H1 (cell line): ENCODE measurements around the gene RASGEF1C. TPM values are rescaled to one million over a fixed set of nuclear protein-coding genes. Genes with fewer than 3 reads are reported as not detected.

Source experiments
- CTCF ChIA-PET: fragments of 300-600 bp; sonication (Branson Sonifier 250); formaldehyde crosslinking; loops from one replicate; lab custom pipeline; 2021; ENCODE audit not compliant: partially characterized antibody; lab: Charles Lee
- POLR2A ChIA-PET: fragments of 300-600 bp; sonication (Branson Sonifier 250); formaldehyde crosslinking; loops from one replicate; lab custom pipeline; 2021; ENCODE audit warnings: inconsistent platforms; ENCODE audit not compliant: partially characterized antibody; lab: Charles Lee
- DNase-seq, 2 experiments: peaks; one replicate each; pipeline versions ENCODE4 v3.0.0 to v3.0.0-alpha.2; 2010 to 2022; ENCODE audit warnings: low spot score in 2 of 2, low read depth in 1 of 2, mixed read lengths in 1 of 2
- FAIRE-seq: peaks from 2 replicates; lab custom pipeline; 2011; peaks lifted over from hg19 to GRCh38; lab: Jason Lieb, UNC
- H2AFZ ChIP-seq: 2 replicates; pipeline ENCODE4 v1.8.1; 2012; ENCODE audit warnings: low read length, inconsistent platforms
- H2AK5ac ChIP-seq: 2 replicates; pipeline ENCODE4 v1.6.1; 2013; ENCODE audit warnings: low read depth, low read length
- H2BK120ac ChIP-seq: replicated peaks from 2 replicates; pipeline ENCODE3; 2013; ENCODE audit warnings: low read depth, low read length, inconsistent platforms
- H2BK12ac ChIP-seq: 2 replicates; pipeline ENCODE4 v1.6.1; 2013; ENCODE audit warnings: low read depth, low read length
- H2BK15ac ChIP-seq: 2 replicates; pipeline ENCODE4 v1.6.1; 2013; ENCODE audit warnings: low read length
- H2BK20ac ChIP-seq: 2 replicates; pipeline ENCODE4 v1.6.1; 2013; ENCODE audit warnings: low read length
- H2BK5ac ChIP-seq: 2 replicates; pipeline ENCODE4 v1.6.1; 2013; ENCODE audit warnings: low read depth, low read length
- H3K14ac ChIP-seq: 2 replicates; pipeline ENCODE4 v1.6.1; 2013; ENCODE audit warnings: inconsistent platforms; ENCODE audit not compliant: insufficient read length
- H3K18ac ChIP-seq: 2 replicates; pipeline ENCODE4 v1.6.1; 2013; ENCODE audit warnings: low read length; ENCODE audit errors: extremely low read depth
- H3K23ac ChIP-seq: 2 replicates; pipeline ENCODE4 v1.6.1; 2013; ENCODE audit warnings: inconsistent platforms; ENCODE audit not compliant: insufficient read length
- H3K23me2 ChIP-seq: 2 replicates; pipeline ENCODE4 v1.6.1; 2013; ENCODE audit warnings: low read depth, low read length
- H3K27ac ChIP-seq: 2 replicates; pipeline ENCODE4 v1.6.1; 2011; ENCODE audit warnings: low read depth, low read length, inconsistent platforms
- H3K27me3 ChIP-seq, 4 experiments: replicated peaks in 1 of 4; 1 replicate in 1 of 4; 2 replicates in 3 of 4; pipeline versions ENCODE4 v1.6.1 to v1.8.1; 2011 to 2013; ENCODE audit warnings: low read length in 3 of 4, mild to moderate bottlenecking in 3 of 4, inconsistent platforms in 2 of 4, mixed read lengths in 2 of 4, moderate library complexity in 1 of 4; ENCODE audit not compliant: control insufficient read depth in 3 of 4, insufficient read depth in 3 of 4; ENCODE audit errors: extremely low read depth in 1 of 4
- H3K36me3 ChIP-seq, 4 experiments: 2 replicates each; pipeline versions ENCODE4 v1.6.1 to v1.8.1; 2011 to 2013; ENCODE audit warnings: mild to moderate bottlenecking in 4 of 4, low read length in 3 of 4, moderate library complexity in 2 of 4, control low read depth in 1 of 4, inconsistent platforms in 1 of 4; ENCODE audit not compliant: insufficient read depth in 4 of 4, control insufficient read depth in 2 of 4
- H3K4ac ChIP-seq: replicated peaks from 2 replicates; pipeline ENCODE3; 2013; ENCODE audit warnings: low read length, low read depth, mixed read lengths, inconsistent platforms; ENCODE audit not compliant: insufficient read length
- H3K4me1 ChIP-seq, 4 experiments: replicated peaks in 1 of 4; 1 replicate in 1 of 4; 2 replicates in 3 of 4; pipeline versions ENCODE4 v1.6.1 to v1.8.1; 2011 to 2013; ENCODE audit warnings: low read length in 3 of 4, inconsistent platforms in 2 of 4, mixed read lengths in 1 of 4; ENCODE audit not compliant: insufficient read depth in 4 of 4, control insufficient read depth in 3 of 4
- H3K4me2 ChIP-seq, 2 experiments: 2 replicates each; pipeline versions ENCODE4 v1.6.1 to v1.8.1; 2011 to 2013; ENCODE audit warnings: low read depth in 2 of 2, low read length in 2 of 2, control low read depth in 1 of 2, inconsistent platforms in 1 of 2, mild to moderate bottlenecking in 1 of 2; ENCODE audit not compliant: insufficient read depth in 1 of 2
- H3K4me3 ChIP-seq, 4 experiments: fragments of 200-600, 300-600 bp in 1 of 4; sonication (generic), shearing (Covaris generic), sonication (Bioruptor Twin) in 1 of 4; 2 replicates each; pipeline versions ENCODE4 v1.5.1 to v1.8.1; 2011 to 2016; ENCODE audit warnings: low read length in 4 of 4, low read depth in 3 of 4, control low read depth in 2 of 4, inconsistent platforms in 2 of 4, mild to moderate bottlenecking in 2 of 4, mixed read lengths in 1 of 4, moderate library complexity in 1 of 4; ENCODE audit not compliant: insufficient read depth in 2 of 4; ENCODE audit errors: extremely low read depth in 1 of 4
- H3K56ac ChIP-seq: replicated peaks from 2 replicates; pipeline ENCODE3; 2013; ENCODE audit warnings: low read depth, mild to moderate bottlenecking, mixed read lengths, low read length, inconsistent platforms; ENCODE audit not compliant: insufficient read length
- H3K79me1 ChIP-seq: 2 replicates; pipeline ENCODE4 v1.6.1; 2013; ENCODE audit warnings: low read depth, low read length, control low read depth
- H3K79me2 ChIP-seq, 2 experiments: 2 replicates each; pipeline versions ENCODE4 v1.6.1 to v1.8.1; 2012 to 2013; ENCODE audit warnings: low read length in 2 of 2, mild to moderate bottlenecking in 2 of 2, inconsistent platforms in 1 of 2; ENCODE audit not compliant: insufficient read depth in 2 of 2, control insufficient read depth in 1 of 2
- H3K9ac ChIP-seq, 4 experiments: replicated peaks in 1 of 4; 1 replicate in 1 of 4; 2 replicates in 3 of 4; pipeline versions ENCODE4 v1.6.1 to v1.8.1; 2011 to 2013; ENCODE audit warnings: low read depth in 3 of 4, low read length in 3 of 4, control low read depth in 2 of 4, mild to moderate bottlenecking in 2 of 4, moderate library complexity in 2 of 4, inconsistent platforms in 1 of 4; ENCODE audit errors: extremely low read depth in 1 of 4
- H3K9me3 ChIP-seq, 2 experiments: 2 replicates each; pipeline versions ENCODE4 v1.6.1 to v1.8.1; 2012 to 2013; ENCODE audit warnings: mild to moderate bottlenecking in 2 of 2, moderate library complexity in 2 of 2, control low read depth in 1 of 2, inconsistent platforms in 1 of 2, low read depth in 1 of 2, low read length in 1 of 2, mixed read lengths in 1 of 2; ENCODE audit not compliant: insufficient read depth in 2 of 2
- H4K20me1 ChIP-seq, 2 experiments: replicated peaks in 1 of 2; 2 replicates each; pipeline versions ENCODE3 to v1.8.1; 2011 to 2013; ENCODE audit warnings: inconsistent platforms in 2 of 2, low read length in 2 of 2, mild to moderate bottlenecking in 1 of 2; ENCODE audit not compliant: insufficient read depth in 2 of 2, control insufficient read depth in 1 of 2
- H4K5ac ChIP-seq: 2 replicates; pipeline ENCODE4 v1.6.1; 2013; ENCODE audit warnings: low read length, low read depth, mixed read lengths, inconsistent platforms; ENCODE audit not compliant: insufficient read length
- H4K8ac ChIP-seq: 2 replicates; pipeline ENCODE4 v1.8.0; 2013; ENCODE audit warnings: mild to moderate bottlenecking, moderate library complexity, low read length, inconsistent platforms; ENCODE audit not compliant: insufficient read depth; ENCODE audit errors: extremely low read depth
- H4K91ac ChIP-seq: replicated peaks from 2 replicates; pipeline ENCODE3; 2013; ENCODE audit warnings: low read length, mixed read lengths, inconsistent platforms; ENCODE audit not compliant: insufficient read length
- CBX5 ChIP-seq: fragments of 300-800, 300-1000 bp; sonication (generic); IDR thresholded peaks from 2 replicates; pipeline ENCODE4 v1.7.1; 2016; ENCODE audit warnings: antibody characterized with exemption, low read length, low read depth
- CHD2 ChIP-seq: IDR thresholded peaks from 2 replicates; pipeline ENCODE4 v1.6.1; 2012; ENCODE audit warnings: low read length, improper control_type of control experiment
- EP300 ChIP-seq, 2 experiments: IDR thresholded peaks; 1 replicate in 1 of 2; 2 replicates in 1 of 2; pipeline ENCODE4 v1.6.1; 2011 to 2012; ENCODE audit warnings: low read depth in 2 of 2, low read length in 2 of 2, mild to moderate bottlenecking in 2 of 2, borderline replicate concordance in 1 of 2, inconsistent platforms in 1 of 2, moderate library complexity in 1 of 2
- SIRT6 ChIP-seq: IDR thresholded peaks from one replicate; pipeline ENCODE4 v1.7.1; 2012; ENCODE audit warnings: low read length, inconsistent platforms
- WGBS, 2 experiments: shearing (Covaris generic) in 1 of 2; methylation state at CpG; one replicate each; pipeline versions ENCODE4 v1.1.6 to v1.1.7; 2013 to 2015; ENCODE audit warnings: low lambda C conversion rate in 2 of 2, mixed read lengths in 2 of 2, inconsistent platforms in 1 of 2, low coverage in 1 of 2, missing lambda C conversion rate in 1 of 2; ENCODE audit not compliant: insufficient replicate concordance in 2 of 2, insufficient coverage in 1 of 2, insufficient read length in 1 of 2; ENCODE audit errors: extremely low coverage in 1 of 2, missing lambda C conversion rate in 1 of 2; 5-methylcytosine and 5-hydroxymethylcytosine counted together
- polyA plus RNA-seq, 7 experiments: library from polyadenylated mRNA; depleted of rRNA in 3 of 7; stranded (reverse) in 5 of 7; unstranded in 2 of 7; fragments of >200 nt in 5 of 7; fragments of 200-250 nt in 2 of 7; gene quantifications; 1 replicate in 5 of 7; 2 replicates in 1 of 7; 4 replicates in 1 of 7; pipeline versions ENCODE4 v1.2.1 to v1.2.3, GENCODE V29; 2011 to 2013; ENCODE audit warnings: missing spikeins in 2 of 7, mixed read lengths in 2 of 7
- total RNA-seq: library from RNA; stranded (reverse); fragmentation: NEBNext Ultra II Directional; extraction: Animal tissue kit (Norgen Biotek cat#: 25700); gene quantifications from 2 replicates; pipeline ENCODE4 v1.2.1, GENCODE V29; 2021

Gene RASGEF1C
- total and polyA plus RNA-seq, 2 of the 8 experiments (the other 6 are each of a cell fraction or from before 2014, with no cell fraction given), result 0.26 to 0.61 TPM

- no peak overlapping the region for H4K8ac ChIP-seq
- no peak overlapping the region for H2BK20ac ChIP-seq
- no peaks in the 10 kb centered on the region for H3K79me1 ChIP-seq
- 96% methylated on average over 22 of the region's 24 CpGs; no CpG with 5 or more reads in 1 of the 2 experiments for WGBS, 2 experiments
- no peak for FAIRE-seq
- H3K4ac ChIP-seq, result no peak overlapping the region
- ChIA-PET CTCF (no interaction called here), POLR2A (no interaction called here)
- no peak overlapping the region for H3K18ac ChIP-seq
- H2BK5ac ChIP-seq, result no peak overlapping the region
- H2BK120ac ChIP-seq, result no peak overlapping the region
- no peak overlapping the region for H3K27ac ChIP-seq
- H2AK5ac ChIP-seq, result no peak overlapping the region
- H3K56ac ChIP-seq, result no peak overlapping the region
- no peak overlapping the region for H3K9ac ChIP-seq
- no peak overlapping the region for H4K5ac ChIP-seq
- no peak overlapping the region for H3K4me3 ChIP-seq
- H2AFZ ChIP-seq, result no peak overlapping the region
- H3K4me1 ChIP-seq, result no peaks in the 10 kb centered on the region
- H3K23ac ChIP-seq, result no peak overlapping the region
- no peaks in the 10 kb centered on the region for H3K27me3 ChIP-seq
- no peak overlapping the region for H2BK12ac ChIP-seq
- no peaks in the 10 kb centered on the region for H3K79me2 ChIP-seq
- no peaks in the 10 kb centered on the region for H4K20me1 ChIP-seq
- H3K36me3 ChIP-seq, result peaks cover 0 to 66% (median 20%) of the 10 kb centered on the region in 4 experiments; a peak in 5 of 8 replicates
- no peak overlapping the region for H2BK15ac ChIP-seq
- peaks cover 63 to 70% of the 10 kb centered on the region in 2 experiments for H3K9me3 ChIP-seq
- H3K4me2 ChIP-seq, result no peak overlapping the region
- H4K91ac ChIP-seq, result no peak overlapping the region
- DNase-seq, result no peak
- TF ChIP-seq CBX5, result 0 out of 2 replicates have a peak, but pooled peaks have one; percentile 92
- TF ChIP-seq EP300 (IDR thresholded peaks at IDR 0.05; ENCODE audit: borderline replicate concordance in 1 of 2, low read depth in 2 of 2, low read length in 2 of 2), result peak in 1 of 2 experiments; percentile 11; a peak in 1 of 3 replicates
- TF ChIP-seq SIRT6, result no peak
- no peak for TF ChIP-seq CHD2
- no peaks in the 10 kb centered on the region for H3K23me2 ChIP-seq
- H3K14ac ChIP-seq, result no peak overlapping the region
Observed at GRCh38 chr5:180253036-180253824, 44.2 kb upstream of the RASGEF1C start.
